GM19043 (cell line): Measurements from ENCODE around the gene MAD1L1.
"Not testable (repeated sequence)": the region's sequence is repeated elsewhere in the genome, so short reads cannot be mapped to it uniquely, and the experiment has no call there.

Experiments used
- ATAC-seq: cut with Tn5 transposase; IDR thresholded peaks from one replicate; pipeline ENCODE4 v1.9.1; 2021; ENCODE audit warnings: low read depth; ENCODE audit not compliant: unreplicated experiment

The MAD1L1 gene

GRCh38 chr7:1884583-1885350, 348.0 kb downstream of the MAD1L1 start:
- no peak for ATAC-seq

- no peak for ATAC-seq
These were observed 348.7 kb downstream of the MAD1L1 start for GRCh38 chr7:1883834-1884582.

- ATAC-seq: no peak
These were observed 349.5 kb downstream of the MAD1L1 start for GRCh38 chr7:1883031-1883761.

- ATAC-seq: no peak
These were observed 350.3 kb downstream of the MAD1L1 start for GRCh38 chr7:1882451-1882850.

- no peak for ATAC-seq
These were observed 350.8 kb downstream of the MAD1L1 start for GRCh38 chr7:1881946-1882345.

- not testable (repeated sequence) for ATAC-seq
These were observed 356.1 kb downstream of the MAD1L1 start for GRCh38 chr7:1876641-1877040.

- not testable (repeated sequence) for ATAC-seq
These were observed 357.1 kb downstream of the MAD1L1 start for GRCh38 chr7:1875392-1876199.

- ATAC-seq: not testable (repeated sequence)
These were observed 358.0 kb downstream of the MAD1L1 start for GRCh38 chr7:1874590-1875391.

GRCh38 chr7:1873857-1874589, 358.7 kb downstream of the MAD1L1 start:
- no peak for ATAC-seq

- ATAC-seq: no peak
These were observed 359.3 kb downstream of the MAD1L1 start for GRCh38 chr7:1873421-1873820.

GRCh38 chr7:1873070-1873405, 359.7 kb downstream of the MAD1L1 start:
- ATAC-seq: no peak

GRCh38 chr7:1872191-1873069, 360.3 kb downstream of the MAD1L1 start:
- no peak for ATAC-seq

- no peak for ATAC-seq
These were observed 363.2 kb downstream of the MAD1L1 start for GRCh38 chr7:1869452-1870130.

- ATAC-seq: no peak
These were observed 364.1 kb downstream of the MAD1L1 start for GRCh38 chr7:1868516-1869165.

GRCh38 chr7:1867370-1868260, 365.1 kb downstream of the MAD1L1 start:
- no peak for ATAC-seq

- no peak for ATAC-seq
These were observed 366.1 kb downstream of the MAD1L1 start for GRCh38 chr7:1866601-1867000.
